ENCODE data around the gene SERPINB8. TPM values are rescaled to one million over a fixed set of nuclear protein-coding genes. Genes with fewer than 3 reads are reported as not detected.
A peak's percentile ranks its signal among the peaks of the same experiment; 100 is the strongest.

Gene SERPINB8
- polyA plus RNA-seq, 6 donors from 2014 or later: 22.9 to 35.8 (median 29.9) TPM

- Mint-ChIP-seq H3K9me3 (peaks cover 0 to 9% (median 0%) of the 10 kb centered on the region in 7 donors), H3K4me1 (peaks cover 57 to 67% (median 61%) of the 10 kb centered on the region in 3 donors), H3K27ac (peak overlapping the region in 4 of 6 donors; percentile 39 to 97 (median 84)), H3K36me3 (peaks cover 0 to 15% of the 10 kb centered on the region in 2 donors), H3K27me3 (no peaks in the 10 kb centered on the region), H3K4me3 (peak overlapping the region; percentile 86 to 100 (median 98))
- ATAC-seq (ENCODE audit: low read depth in 2 of 2) (no peak), DNase-seq (no peak)
Observed at GRCh38 chr18:63972002-63972376, 2.1 kb downstream of the SERPINB8 start.

DNA sequence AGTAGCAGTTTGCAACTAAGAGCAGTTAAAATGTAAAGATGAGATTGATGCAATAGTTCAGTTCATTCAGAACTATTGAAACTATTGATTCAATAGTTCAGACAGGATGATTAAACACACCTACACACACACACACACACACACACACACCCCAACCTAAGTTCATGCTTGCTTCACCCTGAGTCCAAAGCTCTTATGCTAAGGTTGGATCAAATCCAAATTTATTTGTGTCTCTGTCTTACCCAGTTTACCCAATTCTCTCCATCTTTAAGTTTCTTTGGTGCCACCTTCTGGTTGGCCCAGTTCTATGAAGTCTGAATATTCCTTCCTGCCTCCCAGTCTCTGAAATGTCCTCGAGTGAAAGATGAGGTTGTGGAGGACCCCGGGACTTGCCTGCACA is 5.1 kb downstream of the SERPINB8 start:
- ATAC-seq (ENCODE audit: low read depth in 2 of 2): no peak
- H3K36me3 Mint-ChIP-seq: peaks cover under 1 to 11% of the 10 kb centered on the region in 2 donors
- DNase-seq: no peak
- peak overlapping the region; percentile 21 to 85 (median 50) for H3K4me3 Mint-ChIP-seq
- peaks cover 0 to 9% (median 0%) of the 10 kb centered on the region in 7 donors for H3K9me3 Mint-ChIP-seq
- no peaks in the 10 kb centered on the region for H3K27me3 Mint-ChIP-seq
- H3K27ac Mint-ChIP-seq: peak overlapping the region; percentile 60 to 94 (median 85)
- H3K4me1 Mint-ChIP-seq: peaks cover 54 to 74% (median 72%) of the 10 kb centered on the region in 3 donors

DNA sequence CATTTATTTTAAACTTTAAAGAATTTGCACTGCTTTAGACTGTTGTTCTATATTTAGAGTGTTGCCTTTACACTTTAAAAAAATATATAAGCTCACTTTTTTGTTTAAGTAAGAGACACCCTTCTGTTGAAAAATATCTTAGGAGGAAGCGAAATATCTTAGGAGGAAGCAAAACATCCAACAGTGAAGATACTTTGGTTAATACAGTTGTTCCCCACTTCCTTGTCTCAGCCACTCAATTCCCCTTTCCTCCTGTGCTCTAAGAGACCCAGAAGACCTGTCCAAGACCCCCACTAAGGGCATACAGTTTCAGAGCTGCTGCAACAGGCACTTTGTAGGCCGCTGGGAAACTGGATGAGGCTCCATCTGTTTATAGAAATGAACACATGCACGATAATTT is 5.7 kb downstream of the SERPINB8 start:
- H3K4me1 Mint-ChIP-seq: peaks cover 50 to 73% (median 71%) of the 10 kb centered on the region in 3 donors

DNA sequence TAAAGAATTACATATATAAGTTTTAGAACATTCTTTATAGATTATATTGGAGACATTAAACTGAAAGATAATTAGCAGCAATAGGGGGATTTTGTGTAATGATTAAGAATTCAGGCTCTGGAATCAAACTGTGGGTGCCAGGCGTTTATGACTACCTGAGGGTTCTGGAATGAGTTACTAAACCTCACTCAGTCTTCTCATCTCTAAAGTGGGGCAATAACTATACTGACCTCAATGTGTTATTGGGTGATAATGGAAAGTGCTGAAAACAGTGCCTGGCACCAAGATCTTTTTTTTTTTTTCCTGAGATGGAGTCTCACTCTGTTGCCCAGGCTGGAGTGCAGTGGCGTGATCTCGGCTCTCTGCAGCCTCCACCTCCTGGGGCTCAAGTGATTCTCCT is 7.2 kb downstream of the SERPINB8 start:
- no peaks in the 10 kb centered on the region for H3K27me3 Mint-ChIP-seq
- H3K4me3 Mint-ChIP-seq: no peak overlapping the region
- H3K4me1 Mint-ChIP-seq: peaks cover 36 to 59% (median 58%) of the 10 kb centered on the region in 3 donors
- peaks cover 9 to 16% of the 10 kb centered on the region in 2 donors for H3K36me3 Mint-ChIP-seq
- H3K27ac Mint-ChIP-seq: peak overlapping the region in 3 of 6 donors; percentile 23 to 69 (median 30)
- DNase-seq: no peak
- H3K9me3 Mint-ChIP-seq: peaks cover 0 to 9% (median 0%) of the 10 kb centered on the region in 7 donors
- ATAC-seq (ENCODE audit: low read depth in 2 of 2): no peak

More for the DNA sequence above, 5.7 kb downstream of the SERPINB8 start:
- peak overlapping the region; percentile 20 to 94 (median 73) for H3K27ac Mint-ChIP-seq
- H3K4me3 Mint-ChIP-seq: peak overlapping the region; percentile 21 to 85 (median 50)
- DNase-seq (peak; percentile 23), ATAC-seq (ENCODE audit: low read depth in 2 of 2) (peak; percentile 68 to 75)
- H3K36me3 Mint-ChIP-seq: peaks cover 4 to 5% of the 10 kb centered on the region in 2 donors
- peaks cover 0 to 9% (median 0%) of the 10 kb centered on the region in 7 donors for H3K9me3 Mint-ChIP-seq
- H3K27me3 Mint-ChIP-seq: no peaks in the 10 kb centered on the region

DNA sequence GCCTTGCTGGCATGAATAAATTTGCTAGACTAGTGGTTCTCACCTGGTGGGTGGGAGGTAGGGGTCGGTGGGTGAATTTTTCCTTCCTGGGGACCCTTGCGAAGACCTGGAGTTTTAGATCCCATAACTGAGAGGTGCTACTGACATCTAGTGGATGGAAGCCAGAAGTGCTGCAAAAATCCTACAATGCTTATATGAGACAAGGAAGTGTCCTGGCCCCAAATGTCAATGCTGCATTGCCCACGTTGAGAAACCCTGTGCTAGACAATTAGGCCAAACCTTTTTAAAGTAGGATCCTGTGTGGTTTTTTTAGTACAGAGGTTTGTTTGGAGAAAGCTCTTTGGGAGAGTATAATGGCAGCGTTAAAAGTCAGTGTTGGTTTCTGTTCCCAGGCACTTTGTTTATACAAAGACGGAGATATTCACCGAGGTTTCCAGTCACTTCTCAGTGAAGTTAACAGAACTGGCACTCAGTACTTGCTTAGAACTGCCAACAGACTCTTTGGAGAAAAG is 9.6 kb downstream of the SERPINB8 start:
- peak overlapping the region in 1 of 6 donors; percentile 88 for H3K27ac Mint-ChIP-seq
- peak overlapping the region in 1 of 8 donors; percentile 52 for H3K4me3 Mint-ChIP-seq
- no peaks in the 10 kb centered on the region for H3K27me3 Mint-ChIP-seq
- H3K9me3 Mint-ChIP-seq: no peaks in the 10 kb centered on the region
- peaks cover 26 to 38% (median 38%) of the 10 kb centered on the region in 3 donors for H3K4me1 Mint-ChIP-seq
- ATAC-seq (ENCODE audit: low read depth in 2 of 2) (peak; percentile 66), DNase-seq (peak; percentile 31)
- H3K36me3 Mint-ChIP-seq: peaks cover 18 to 25% of the 10 kb centered on the region in 2 donors

- Mint-ChIP-seq H3K4me3 (no peak overlapping the region), H3K9me3 (no peaks in the 10 kb centered on the region), H3K36me3 (peaks cover 18 to 30% of the 10 kb centered on the region in 2 donors), H3K4me1 (peaks cover 21 to 32% (median 32%) of the 10 kb centered on the region in 3 donors), H3K27me3 (no peaks in the 10 kb centered on the region), H3K27ac (peak overlapping the region in 1 of 6 donors; percentile 81)
- ATAC-seq (ENCODE audit: low read depth in 2 of 2): no peak
- DNase-seq: no peak
Observed at GRCh38 chr18:63980027-63980426, 10.1 kb downstream of the SERPINB8 start.

DNA sequence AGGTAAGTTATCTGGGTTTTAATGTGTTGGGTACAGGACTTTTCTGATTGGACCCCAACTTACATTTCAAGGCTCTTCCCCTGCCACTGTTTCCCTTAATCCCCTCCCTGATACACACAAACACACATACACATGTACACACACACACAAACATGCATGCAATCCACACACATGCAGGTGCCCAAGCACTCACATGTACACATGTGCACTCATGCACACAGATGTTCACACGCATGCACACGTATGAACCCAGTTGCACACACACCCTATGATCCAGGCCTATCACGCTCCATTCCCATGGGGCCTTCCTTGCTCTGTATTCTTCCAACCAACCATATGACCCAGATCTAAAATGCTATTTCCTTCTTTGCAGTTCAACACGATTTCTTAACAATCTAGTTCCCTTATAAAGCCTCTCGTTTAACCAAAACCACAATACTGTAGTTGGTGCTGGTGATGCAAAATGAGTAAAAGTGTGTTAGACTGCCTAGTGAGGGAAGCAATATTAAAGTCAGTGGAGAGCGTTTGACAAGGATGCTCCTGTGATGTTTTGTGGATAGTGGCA is 11.1 kb downstream of the SERPINB8 start:
- ATAC-seq (ENCODE audit: low read depth in 2 of 2) (no peak), DNase-seq (no peak)
- Mint-ChIP-seq H3K27me3 (no peaks in the 10 kb centered on the region), H3K4me1 (peaks cover 13 to 23% (median 23%) of the 10 kb centered on the region in 3 donors), H3K36me3 (peaks cover 18 to 32% of the 10 kb centered on the region in 2 donors), H3K4me3 (no peak overlapping the region), H3K27ac (peak overlapping the region in 1 of 6 donors; percentile 42), H3K9me3 (no peaks in the 10 kb centered on the region)

DNA sequence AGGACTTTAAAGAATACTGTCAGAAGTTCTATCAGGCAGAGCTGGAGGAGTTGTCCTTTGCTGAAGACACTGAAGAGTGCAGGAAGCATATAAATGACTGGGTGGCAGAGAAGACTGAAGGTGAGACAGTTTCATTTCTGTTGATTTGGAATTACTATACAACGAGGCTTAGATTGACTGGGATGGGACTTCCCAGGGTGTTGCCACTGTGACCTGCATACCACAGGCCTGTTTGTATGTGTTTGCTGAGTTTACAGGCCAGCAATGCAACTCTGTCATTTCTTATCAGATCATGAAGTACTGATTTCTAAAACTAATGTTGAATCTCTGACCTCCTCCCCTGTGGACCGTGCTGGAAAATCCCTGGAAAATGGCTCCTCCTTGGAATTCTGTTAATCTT is 11.8 kb downstream of the SERPINB8 start:
- no peaks in the 10 kb centered on the region for H3K27me3 Mint-ChIP-seq
- peaks cover 9 to 23% (median 19%) of the 10 kb centered on the region in 3 donors for H3K4me1 Mint-ChIP-seq
- H3K9me3 Mint-ChIP-seq: no peaks in the 10 kb centered on the region
- no peak for ATAC-seq (ENCODE audit: low read depth in 2 of 2)
- peaks cover 18 to 40% of the 10 kb centered on the region in 2 donors for H3K36me3 Mint-ChIP-seq
- peak overlapping the region in 1 of 6 donors; percentile 42 for H3K27ac Mint-ChIP-seq
- no peak for DNase-seq
- H3K4me3 Mint-ChIP-seq: no peak overlapping the region

DNA sequence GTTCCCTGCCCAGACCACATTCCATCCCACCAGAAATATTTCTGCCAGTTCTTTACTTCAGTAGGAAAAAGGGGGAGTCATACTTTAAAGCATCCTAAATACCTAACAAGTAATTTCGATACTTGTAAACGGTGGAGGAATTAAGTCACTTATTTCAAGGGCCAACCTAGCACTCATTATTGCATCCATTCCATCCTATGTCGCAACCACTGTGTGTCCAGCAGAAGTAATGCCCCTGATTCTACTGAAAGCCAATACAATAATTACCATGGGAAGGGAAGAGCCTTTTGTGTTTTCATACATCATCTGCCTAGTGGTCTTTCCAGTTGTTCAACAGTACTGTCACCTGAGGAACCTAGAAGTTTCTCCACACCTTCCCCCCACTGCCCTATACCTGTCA is 12.5 kb downstream of the SERPINB8 start:
- no peak for DNase-seq
- ATAC-seq (ENCODE audit: low read depth in 2 of 2): no peak
- peaks cover 9 to 19% (median 16%) of the 10 kb centered on the region in 3 donors for H3K4me1 Mint-ChIP-seq
- peaks cover 18 to 41% of the 10 kb centered on the region in 2 donors for H3K36me3 Mint-ChIP-seq
- no peaks in the 10 kb centered on the region for H3K27me3 Mint-ChIP-seq
- no peak overlapping the region for H3K4me3 Mint-ChIP-seq
- no peaks in the 10 kb centered on the region for H3K9me3 Mint-ChIP-seq
- no peak overlapping the region for H3K27ac Mint-ChIP-seq

GRCh38 chr18:63986885-63987284 is 17.0 kb downstream of the SERPINB8 start:
- no peaks in the 10 kb centered on the region for H3K9me3 Mint-ChIP-seq
- DNase-seq (no peak), ATAC-seq (ENCODE audit: low read depth in 2 of 2) (no peak)
- no peak overlapping the region for H3K27ac Mint-ChIP-seq
- H3K4me1 Mint-ChIP-seq: no peaks in the 10 kb centered on the region
- H3K4me3 Mint-ChIP-seq: no peak overlapping the region
- H3K36me3 Mint-ChIP-seq: peaks cover 10 to 34% of the 10 kb centered on the region in 2 donors
- H3K27me3 Mint-ChIP-seq: no peaks in the 10 kb centered on the region

DNA sequence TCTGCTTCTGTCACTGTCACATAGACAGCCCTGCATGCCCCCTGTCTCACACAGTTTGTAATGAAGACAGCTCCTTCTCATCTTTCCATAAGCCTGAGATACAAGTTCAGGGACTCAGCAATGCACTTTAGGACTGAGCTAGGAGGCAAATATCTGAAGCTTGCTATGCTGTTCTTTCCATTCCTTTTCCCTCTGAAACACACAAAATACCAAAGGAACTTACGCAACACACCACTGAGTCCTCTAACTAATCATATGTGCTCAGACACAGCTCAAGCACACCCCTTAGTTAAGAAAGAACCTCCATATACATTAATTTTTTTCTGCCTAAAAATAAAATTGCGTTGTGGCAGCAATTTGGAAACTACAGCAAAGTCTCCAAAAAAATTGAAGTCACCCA is 17.9 kb downstream of the SERPINB8 start:
- Mint-ChIP-seq H3K4me3 (no peak overlapping the region), H3K27ac (peak overlapping the region in 2 of 6 donors; percentile 6 to 37), H3K4me1 (no peaks in the 10 kb centered on the region), H3K9me3 (peaks cover 0 to 5% (median 0%) of the 10 kb centered on the region in 7 donors), H3K27me3 (no peaks in the 10 kb centered on the region), H3K36me3 (peaks cover 7 to 30% of the 10 kb centered on the region in 2 donors)
- DNase-seq: no peak
- ATAC-seq (ENCODE audit: low read depth in 2 of 2): no peak

DNA sequence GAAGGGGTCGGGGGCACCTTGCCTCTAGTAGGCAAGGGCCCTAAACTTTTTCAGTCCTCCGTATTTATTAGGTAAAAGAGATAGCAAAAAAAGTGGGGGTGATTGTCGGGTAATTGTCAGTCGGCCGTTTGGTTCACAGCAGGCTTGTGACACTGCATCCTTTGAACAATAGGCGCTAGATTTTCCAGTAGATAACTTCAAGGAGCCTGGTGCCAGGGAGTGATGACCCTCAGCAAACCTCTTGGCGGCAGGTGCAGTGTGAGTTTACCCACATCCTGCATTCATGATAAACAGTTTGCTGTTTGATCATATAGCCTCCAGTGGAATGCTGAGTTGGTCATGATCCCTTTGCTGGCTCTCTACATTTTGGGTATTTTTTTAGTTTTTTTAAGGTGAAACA is 22.9 kb downstream of the SERPINB8 start:
- DNase-seq (no peak), ATAC-seq (ENCODE audit: low read depth in 2 of 2) (no peak)
- peaks cover 0 to 28% (median 14%) of the 10 kb centered on the region in 7 donors for H3K9me3 Mint-ChIP-seq
- H3K36me3 Mint-ChIP-seq: peaks cover 20 to 21% of the 10 kb centered on the region in 2 donors
- H3K27me3 Mint-ChIP-seq: no peaks in the 10 kb centered on the region
- no peak overlapping the region for H3K4me3 Mint-ChIP-seq
- H3K4me1 Mint-ChIP-seq: no peaks in the 10 kb centered on the region
- peak overlapping the region in 2 of 6 donors; percentile 31 to 44 for H3K27ac Mint-ChIP-seq

GRCh38 chr18:63994783-63995399 is 25.0 kb downstream of the SERPINB8 start:
- DNase-seq: peak; percentile 31

More at GRCh38 chr18:63994783-63995399, 25.0 kb downstream of the SERPINB8 start:
- ATAC-seq (ENCODE audit: low read depth in 2 of 2): peak; percentile 21 to 28
- Mint-ChIP-seq H3K27me3 (no peaks in the 10 kb centered on the region), H3K9me3 (peaks cover 0 to 28% (median 18%) of the 10 kb centered on the region in 7 donors), H3K4me1 (no peaks in the 10 kb centered on the region), H3K4me3 (no peak overlapping the region), H3K27ac (no peak overlapping the region), H3K36me3 (peaks cover 17 to 21% of the 10 kb centered on the region in 2 donors)

Measured in naive B cell (primary cell).